ENCODE measurements around the gene FAM131A. TPM values are rescaled to one million over a fixed set of nuclear protein-coding genes. Genes with fewer than 3 reads are reported as not detected.

FAM131A gene
- total and polyA plus RNA-seq, 2 experiments from 2014 or later, result 12.2 to 12.6 TPM

DNA sequence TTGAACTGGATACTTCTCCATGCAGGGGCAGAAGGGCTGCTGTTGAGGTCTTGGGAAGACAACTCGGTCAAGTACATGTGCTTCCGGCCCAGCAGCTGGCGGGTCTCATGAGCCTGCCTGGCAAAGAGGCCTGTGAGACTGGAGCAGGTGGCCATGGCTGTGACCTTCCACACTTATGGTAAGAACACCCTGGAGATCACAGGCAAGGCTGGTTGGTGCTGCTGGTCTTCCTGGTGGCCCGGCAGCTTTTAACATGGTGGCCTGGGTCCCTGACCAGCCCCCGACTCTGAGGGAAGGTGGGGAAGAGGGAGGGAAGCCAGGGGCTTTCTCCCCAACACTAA lies 57.9 kb downstream of the FAM131A start:
- no peak overlapping the region for H3K4me3 ChIP-seq
- 86% methylated on average over 5 of the region's 5 CpGs for WGBS (ENCODE audit: low lambda C conversion rate, missing lambda C conversion rate)
- H3K4me1 ChIP-seq (ENCODE audit: insufficient read depth), result no peaks in the 10 kb centered on the region
- H3K4me2 ChIP-seq, result no peak overlapping the region
- no peaks in the 10 kb centered on the region for H3K27me3 ChIP-seq
- H3K27ac ChIP-seq, result no peak overlapping the region
- TF ChIP-seq EZH2phosphoT487 (IDR thresholded peaks at IDR 0.05; ENCODE audit: low read depth, severe bottlenecking, unreplicated experiment) (no peak), EZH2 (IDR thresholded peaks at IDR 0.05; ENCODE audit: borderline replicate concordance) (no peak)
- TF ChIP-seq, protein P1, sequence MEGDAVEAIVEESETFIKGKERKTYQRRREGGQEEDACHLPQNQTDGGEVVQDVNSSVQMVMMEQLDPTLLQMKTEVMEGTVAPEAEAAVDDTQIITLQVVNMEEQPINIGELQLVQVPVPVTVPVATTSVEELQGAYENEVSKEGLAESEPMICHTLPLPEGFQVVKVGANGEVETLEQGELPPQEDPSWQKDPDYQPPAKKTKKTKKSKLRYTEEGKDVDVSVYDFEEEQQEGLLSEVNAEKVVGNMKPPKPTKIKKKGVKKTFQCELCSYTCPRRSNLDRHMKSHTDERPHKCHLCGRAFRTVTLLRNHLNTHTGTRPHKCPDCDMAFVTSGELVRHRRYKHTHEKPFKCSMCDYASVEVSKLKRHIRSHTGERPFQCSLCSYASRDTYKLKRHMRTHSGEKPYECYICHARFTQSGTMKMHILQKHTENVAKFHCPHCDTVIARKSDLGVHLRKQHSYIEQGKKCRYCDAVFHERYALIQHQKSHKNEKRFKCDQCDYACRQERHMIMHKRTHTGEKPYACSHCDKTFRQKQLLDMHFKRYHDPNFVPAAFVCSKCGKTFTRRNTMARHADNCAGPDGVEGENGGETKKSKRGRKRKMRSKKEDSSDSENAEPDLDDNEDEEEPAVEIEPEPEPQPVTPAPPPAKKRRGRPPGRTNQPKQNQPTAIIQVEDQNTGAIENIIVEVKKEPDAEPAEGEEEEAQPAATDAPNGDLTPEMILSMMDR (IDR thresholded peaks at IDR 0.05; ENCODE audit: poor library complexity), result no peak
- no peaks in the 10 kb centered on the region for H4K20me1 ChIP-seq (ENCODE audit: insufficient read depth, poor library complexity, severe bottlenecking)
- H3K79me2 ChIP-seq, result no peaks in the 10 kb centered on the region
- H2AFZ ChIP-seq, result no peak overlapping the region
- no peaks in the 10 kb centered on the region for H3K9me3 ChIP-seq (ENCODE audit: low read depth)
- H3K9me2 ChIP-seq (replicated peaks; ENCODE audit: insufficient read depth), result no peaks in the 10 kb centered on the region
- DNase-seq (ENCODE audit: low spot score), result no peak
- no peaks in the 10 kb centered on the region for H3K36me3 ChIP-seq (replicated peaks; ENCODE audit: insufficient read depth, low read depth)

Small RNAs within 50 kb of the gene (small RNA-seq; reads per million reads assigned to genes)
- 702 reads per million, percentile 99 among the genes with 10 or more reads in this experiment for gene SNORD66

Other genes starting within 250 kb of the FAM131A start
- not detected in 2 replicates for gene HTR3E, start 240.5 kb upstream of the FAM131A start, total RNA-seq
- gene HTR3E, start 240.5 kb upstream of the FAM131A start, polyA plus RNA-seq, result not detected in 2 replicates
- 34.6 and 35.0 TPM in 2 replicates for gene EIF2B5, start 202.2 kb upstream of the FAM131A start, total RNA-seq
- 35.6 and 41.0 TPM in 2 replicates for gene EIF2B5, start 202.2 kb upstream of the FAM131A start, polyA plus RNA-seq
- 45.9 and 49.1 TPM in 2 replicates for gene DVL3, start 182.2 kb upstream of the FAM131A start, total RNA-seq
- gene DVL3, start 182.2 kb upstream of the FAM131A start, polyA plus RNA-seq, result 121 and 154 TPM in 2 replicates
- gene AP2M1, start 162.7 kb upstream of the FAM131A start, total RNA-seq, result 222 and 243 TPM in 2 replicates
- gene AP2M1, start 162.7 kb upstream of the FAM131A start, polyA plus RNA-seq, result 389 and 436 TPM in 2 replicates
- 31.6 and 33.1 TPM in 2 replicates for gene ABCF3, start 151.4 kb upstream of the FAM131A start, total RNA-seq
- gene ABCF3, start 151.4 kb upstream of the FAM131A start, polyA plus RNA-seq, result 62.7 and 68.8 TPM in 2 replicates
- 0.40 and 3.2 TPM in 2 replicates for gene VWA5B2, start 108.0 kb upstream of the FAM131A start, total RNA-seq
- 1.0 and 1.5 TPM in 2 replicates for gene VWA5B2, start 108.0 kb upstream of the FAM131A start, polyA plus RNA-seq
- gene ALG3, start 88.6 kb upstream of the FAM131A start, total RNA-seq, result 52.3 and 68.9 TPM in 2 replicates
- 120 and 122 TPM in 2 replicates for gene ALG3, start 88.6 kb upstream of the FAM131A start, polyA plus RNA-seq
- gene EEF1AKMT4, start 87.9 kb upstream of the FAM131A start, total RNA-seq, result 8.4 and 9.8 TPM in 2 replicates
- 13.5 and 16.5 TPM in 2 replicates for gene EEF1AKMT4, start 87.9 kb upstream of the FAM131A start, polyA plus RNA-seq
- gene CAMK2N2, start 76.0 kb upstream of the FAM131A start, total RNA-seq, result not detected in 2 replicates
- gene CAMK2N2, start 76.0 kb upstream of the FAM131A start, polyA plus RNA-seq, result 0.11 and 0.30 TPM in 2 replicates
- not detected in 2 replicates for gene ECE2, start 61.6 kb upstream of the FAM131A start, total RNA-seq
- gene ECE2, start 61.6 kb upstream of the FAM131A start, polyA plus RNA-seq, result not detected in 2 replicates
- 221 and 232 TPM in 2 replicates for gene PSMD2, start 38.4 kb upstream of the FAM131A start, total RNA-seq
- 241 and 268 TPM in 2 replicates for gene PSMD2, start 38.4 kb upstream of the FAM131A start, polyA plus RNA-seq
- gene EIF4G1, start 23.0 kb upstream of the FAM131A start, total RNA-seq, result 206 and 254 TPM in 2 replicates
- gene EIF4G1, start 23.0 kb upstream of the FAM131A start, polyA plus RNA-seq, result 200 and 204 TPM in 2 replicates
- 11.8 and 12.3 TPM in 2 replicates for gene CLCN2, start 24.0 kb downstream of the FAM131A start, total RNA-seq
- 11.9 and 12.8 TPM in 2 replicates for gene CLCN2, start 24.0 kb downstream of the FAM131A start, polyA plus RNA-seq
- gene POLR2H, start 24.1 kb downstream of the FAM131A start, total RNA-seq, result 125 and 126 TPM in 2 replicates
- 95.1 and 106 TPM in 2 replicates for gene POLR2H, start 24.1 kb downstream of the FAM131A start, polyA plus RNA-seq
- gene THPO, start 40.6 kb downstream of the FAM131A start, total RNA-seq, result 1.5 and 1.8 TPM in 2 replicates
- gene THPO, start 40.6 kb downstream of the FAM131A start, polyA plus RNA-seq, result 4.0 and 5.2 TPM in 2 replicates
- 13.6 and 15.0 TPM in 2 replicates for gene CHRD, start 42.5 kb downstream of the FAM131A start, total RNA-seq
- gene CHRD, start 42.5 kb downstream of the FAM131A start, polyA plus RNA-seq, result 13.3 and 16.1 TPM in 2 replicates
- 5.2 and 11.0 TPM in 2 replicates for gene EPHB3, start 224.2 kb downstream of the FAM131A start, total RNA-seq
- 21.2 and 22.0 TPM in 2 replicates for gene EPHB3, start 224.2 kb downstream of the FAM131A start, polyA plus RNA-seq

Data from hepatocyte (in vitro differentiated cells).